GM19238 (cell line): ENCODE measurements around the gene LIPE.

ENCODE experiments used
- DNase-seq: peaks from one replicate; pipeline ENCODE4 v3.0.0; 2011; ENCODE audit warnings: low spot score; ENCODE audit not compliant: insufficient read length

LIPE gene

GRCh38 chr19:42380155-42380554, 47.0 kb downstream of the LIPE start:
- DNase-seq: no peak

GRCh38 chr19:42378225-42379215, 48.7 kb downstream of the LIPE start:
- DNase-seq: no peak

GRCh38 chr19:42376177-42376555, 51.0 kb downstream of the LIPE start:
- DNase-seq: no peak

- no peak for DNase-seq
These were observed 51.6 kb downstream of the LIPE start for GRCh38 chr19:42375415-42376176.

- DNase-seq: no peak
These were observed 52.3 kb downstream of the LIPE start for GRCh38 chr19:42374826-42375376.

- DNase-seq: no peak
These were observed 56.5 kb downstream of the LIPE start for GRCh38 chr19:42370626-42371175.

- no peak for DNase-seq
These were observed 57.1 kb downstream of the LIPE start for GRCh38 chr19:42370068-42370520.

GRCh38 chr19:42369433-42370067, 57.6 kb downstream of the LIPE start:
- DNase-seq: no peak

- no peak for DNase-seq
These were observed 58.4 kb downstream of the LIPE start for GRCh38 chr19:42368765-42369164.

GRCh38 chr19:42368360-42368759, 58.8 kb downstream of the LIPE start:
- DNase-seq: no peak

- DNase-seq: no peak
These were observed 59.3 kb downstream of the LIPE start for GRCh38 chr19:42367929-42368328.

GRCh38 chr19:42366673-42367072, 60.5 kb downstream of the LIPE start:
- DNase-seq: no peak

- peak; percentile 58 for DNase-seq
These were observed 63.4 kb downstream of the LIPE start for GRCh38 chr19:42363614-42364346.

- DNase-seq: no peak
These were observed 64.2 kb downstream of the LIPE start for GRCh38 chr19:42362891-42363440.

- no peak for DNase-seq
These were observed 64.8 kb downstream of the LIPE start for GRCh38 chr19:42362342-42362741.

GRCh38 chr19:42361545-42361910, 65.7 kb downstream of the LIPE start:
- no peak for DNase-seq

GRCh38 chr19:42360787-42361544, 66.2 kb downstream of the LIPE start:
- no peak for DNase-seq

- DNase-seq: no peak
These were observed 69.9 kb downstream of the LIPE start for GRCh38 chr19:42357290-42357689.

GRCh38 chr19:42356686-42357085, 70.5 kb downstream of the LIPE start:
- DNase-seq: no peak

GRCh38 chr19:42355896-42356295, 71.3 kb downstream of the LIPE start:
- no peak for DNase-seq
